ENCODE results near the gene DNAJC6. TPM values are rescaled to one million over a fixed set of nuclear protein-coding genes. Genes with fewer than 3 reads are reported as not detected.
A peak's percentile ranks its signal among the peaks of the same experiment; 100 is the strongest.

The DNAJC6 gene
- total RNA-seq, 4 donors from 2014 or later, result 0.99 to 3.6 (median 2.5) TPM

DNA sequence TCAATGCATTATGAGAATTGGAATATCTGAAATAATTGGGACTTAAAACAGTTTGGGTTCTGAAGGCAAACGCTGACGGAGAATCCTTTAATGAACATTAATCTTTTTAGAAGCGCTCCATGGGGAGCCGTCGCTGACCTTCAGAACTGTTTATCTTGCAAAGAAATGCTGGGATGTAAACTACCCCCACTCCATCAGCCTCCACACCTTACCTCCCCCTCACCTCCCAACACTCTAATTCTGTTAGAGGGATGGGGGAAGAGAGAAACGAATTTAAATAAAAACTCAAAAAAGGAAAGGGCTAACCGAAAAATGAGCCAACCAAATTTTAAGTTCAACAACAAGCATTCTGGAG is 44.1 kb upstream of the DNAJC6 start:
- intact Hi-C loops (cut with DNase I; ENCODE audit: low total_unique reads), result no loop called here
- H3K4me3 ChIP-seq (ENCODE audit: low read depth, poor library complexity, severe bottlenecking), result peak overlapping the region; percentile 31
- no peak for DNase-seq (ENCODE audit: low spot score in 2 of 2)
- TF ChIP-seq, protein P1, sequence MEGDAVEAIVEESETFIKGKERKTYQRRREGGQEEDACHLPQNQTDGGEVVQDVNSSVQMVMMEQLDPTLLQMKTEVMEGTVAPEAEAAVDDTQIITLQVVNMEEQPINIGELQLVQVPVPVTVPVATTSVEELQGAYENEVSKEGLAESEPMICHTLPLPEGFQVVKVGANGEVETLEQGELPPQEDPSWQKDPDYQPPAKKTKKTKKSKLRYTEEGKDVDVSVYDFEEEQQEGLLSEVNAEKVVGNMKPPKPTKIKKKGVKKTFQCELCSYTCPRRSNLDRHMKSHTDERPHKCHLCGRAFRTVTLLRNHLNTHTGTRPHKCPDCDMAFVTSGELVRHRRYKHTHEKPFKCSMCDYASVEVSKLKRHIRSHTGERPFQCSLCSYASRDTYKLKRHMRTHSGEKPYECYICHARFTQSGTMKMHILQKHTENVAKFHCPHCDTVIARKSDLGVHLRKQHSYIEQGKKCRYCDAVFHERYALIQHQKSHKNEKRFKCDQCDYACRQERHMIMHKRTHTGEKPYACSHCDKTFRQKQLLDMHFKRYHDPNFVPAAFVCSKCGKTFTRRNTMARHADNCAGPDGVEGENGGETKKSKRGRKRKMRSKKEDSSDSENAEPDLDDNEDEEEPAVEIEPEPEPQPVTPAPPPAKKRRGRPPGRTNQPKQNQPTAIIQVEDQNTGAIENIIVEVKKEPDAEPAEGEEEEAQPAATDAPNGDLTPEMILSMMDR (IDR thresholded peaks at IDR 0.05), result no peak
- TF ChIP-seq POLR2A (IDR thresholded peaks at IDR 0.05), result no peak
- WGBS, 2 donors, result 7 to 9% methylated on average over 7 of the region's 7 CpGs

DNA sequence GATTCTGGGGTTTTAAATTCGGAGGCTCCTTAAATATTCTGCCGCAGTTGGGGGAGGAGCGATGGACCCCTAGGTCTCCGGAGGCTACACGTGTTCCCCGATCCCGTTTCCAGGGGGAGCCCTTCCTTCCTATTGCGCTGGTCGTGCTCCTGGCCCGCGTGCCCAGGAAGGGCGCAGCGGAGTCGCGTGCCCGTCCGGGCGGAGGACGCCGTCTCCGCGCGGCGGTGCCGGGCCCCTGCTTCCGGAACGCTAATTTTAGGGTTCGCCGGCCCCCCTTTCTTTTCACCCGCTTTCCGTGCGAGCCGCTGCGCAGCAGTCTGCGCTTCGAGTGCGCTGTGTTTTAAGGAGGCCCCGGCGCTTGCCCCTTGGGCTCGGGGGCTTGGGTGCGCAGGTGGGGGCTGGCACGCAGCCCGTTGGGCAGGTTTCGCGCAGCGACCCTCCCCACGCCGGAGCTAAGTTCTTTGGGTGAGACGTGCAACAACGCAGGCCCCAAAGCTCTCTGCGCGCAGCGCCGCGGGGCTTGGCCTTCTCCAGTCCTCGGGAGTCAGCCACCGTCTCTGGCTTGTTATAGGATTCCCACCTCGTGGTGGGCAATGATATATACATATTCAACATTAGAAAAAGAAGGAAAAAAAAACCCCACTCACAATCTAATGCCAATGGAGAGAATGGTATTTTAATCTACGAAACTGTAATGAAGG is 43.5 kb upstream of the DNAJC6 start:
- 4 to 5% methylated on average over 36 to 59 of the region's 59 CpGs for whole genome bisulfite sequencing, 2 donors
- peak overlapping the region; percentile 31 for H3K4me3 ChIP-seq (ENCODE audit: low read depth, poor library complexity, severe bottlenecking)
- intact Hi-C loops (cut with DNase I; ENCODE audit: low total_unique reads), result no loop called here
- TF ChIP-seq, protein P1 (IDR thresholded peaks at IDR 0.05), result no peak
- no peak for TF ChIP-seq POLR2A (IDR thresholded peaks at IDR 0.05)
- no peak for DNase-seq (ENCODE audit: low spot score in 2 of 2)

DNA sequence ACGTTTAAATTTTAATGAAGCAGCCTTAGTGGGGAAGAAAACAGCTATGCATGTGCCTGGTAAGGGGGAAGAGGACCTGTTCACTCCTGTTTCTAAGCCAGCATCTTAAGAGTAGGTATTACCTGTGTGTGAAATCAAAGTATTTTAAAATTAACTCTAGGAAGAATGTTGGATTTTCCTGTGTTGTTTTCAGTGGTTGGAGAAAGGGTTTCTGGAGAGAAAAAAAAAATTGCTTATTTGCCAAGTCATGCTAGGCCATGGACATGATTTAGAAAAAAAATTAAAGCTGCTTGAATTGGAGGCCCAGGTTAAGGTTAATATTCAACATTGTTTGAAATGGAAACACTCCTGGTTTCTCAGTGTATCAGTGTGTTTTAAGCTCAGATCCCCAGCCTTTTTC is 42.9 kb upstream of the DNAJC6 start:
- intact Hi-C loops (cut with DNase I; ENCODE audit: low total_unique reads), result no loop called here
- H3K4me3 ChIP-seq (ENCODE audit: low read depth, poor library complexity, severe bottlenecking), result no peak overlapping the region
- WGBS, 2 donors, result 32% methylated on average over 1 of the region's 1 CpG
- no peak for DNase-seq (ENCODE audit: low spot score in 2 of 2)
- no peak for TF ChIP-seq POLR2A (IDR thresholded peaks at IDR 0.05)
- TF ChIP-seq, protein P1 (IDR thresholded peaks at IDR 0.05), result no peak

DNA sequence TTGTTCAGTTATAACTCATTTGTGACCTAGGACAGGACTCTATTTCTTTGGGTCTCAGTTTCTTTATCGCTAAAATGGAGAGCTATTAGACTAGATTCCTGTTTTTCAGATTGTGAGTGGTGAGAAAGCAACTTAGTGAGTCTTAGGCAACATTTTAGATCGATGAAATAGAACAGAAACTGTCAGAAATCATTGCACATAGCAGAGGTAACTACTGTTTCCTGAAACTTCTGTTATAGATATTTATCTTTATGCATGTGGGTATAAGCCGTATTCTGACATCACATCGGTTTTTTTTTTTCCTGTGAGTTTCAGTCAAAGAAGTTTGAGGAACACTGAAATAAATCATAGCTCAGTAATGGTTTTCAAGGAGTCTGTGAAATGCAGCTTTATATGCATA is 42.1 kb upstream of the DNAJC6 start:
- H3K4me3 ChIP-seq (ENCODE audit: low read depth, poor library complexity, severe bottlenecking), result no peak overlapping the region
- DNase-seq (ENCODE audit: low spot score in 2 of 2), result no peak
- 87 to 89% methylated on average over 4 of the region's 4 CpGs for WGBS, 2 donors
- TF ChIP-seq POLR2A (IDR thresholded peaks at IDR 0.05), result no peak
- TF ChIP-seq, protein P1 (IDR thresholded peaks at IDR 0.05), result no peak
- intact Hi-C loops (cut with DNase I; ENCODE audit: low total_unique reads), result no loop called here

DNA sequence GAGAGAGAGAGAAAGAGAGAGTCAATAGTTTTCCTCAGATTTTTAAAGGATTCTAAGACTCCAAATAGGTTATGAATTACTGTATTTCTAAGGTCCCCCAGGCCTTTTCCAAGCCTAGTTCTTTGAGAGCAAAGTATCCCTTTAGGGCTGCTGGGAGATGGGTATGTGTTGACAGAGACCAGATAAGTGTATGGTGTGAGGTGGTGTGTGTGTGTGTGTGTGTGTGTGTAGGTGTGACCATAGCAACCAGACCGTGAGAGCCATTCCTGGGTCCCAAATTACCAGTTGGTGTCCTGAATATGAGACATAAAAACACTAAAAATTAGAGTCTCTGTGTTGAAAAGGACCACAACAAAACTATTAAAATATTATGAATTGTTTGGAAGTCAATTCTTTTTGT is 41.7 kb upstream of the DNAJC6 start:
- DNase-seq (ENCODE audit: low spot score in 2 of 2), result no peak
- H3K4me3 ChIP-seq (ENCODE audit: low read depth, poor library complexity, severe bottlenecking), result no peak overlapping the region
- intact Hi-C loops (cut with DNase I; ENCODE audit: low total_unique reads), result no loop called here
- 88 to 90% methylated on average over 1 of the region's 1 CpG for WGBS, 2 donors
- TF ChIP-seq, protein P1 (IDR thresholded peaks at IDR 0.05), result no peak
- no peak for TF ChIP-seq POLR2A (IDR thresholded peaks at IDR 0.05)

DNA sequence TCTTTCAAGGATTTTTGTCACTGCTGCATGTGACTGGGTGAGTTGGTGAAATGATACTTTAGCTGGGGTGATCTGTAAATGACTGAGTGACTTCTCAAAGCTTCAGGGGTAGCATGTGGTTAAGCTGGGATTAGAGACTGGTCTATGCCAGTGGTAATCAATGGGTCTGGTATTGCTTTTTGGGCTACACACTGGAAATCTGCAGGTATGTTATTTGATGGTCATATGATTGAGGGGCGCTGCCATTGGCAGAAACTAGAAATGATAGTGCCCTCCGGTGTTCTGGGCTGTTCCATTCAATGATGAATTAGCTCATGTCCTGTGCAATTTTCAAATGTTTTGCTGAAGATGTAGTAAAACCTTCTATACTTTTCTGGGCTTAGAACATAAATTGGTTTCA is 39.7 kb upstream of the DNAJC6 start:
- no peak overlapping the region for H3K4me3 ChIP-seq (ENCODE audit: low read depth, poor library complexity, severe bottlenecking)
- intact Hi-C loops (cut with DNase I; ENCODE audit: low total_unique reads), result no loop called here
- 75 to 85% methylated on average over 2 of the region's 2 CpGs for WGBS, 2 donors
- TF ChIP-seq POLR2A (IDR thresholded peaks at IDR 0.05), result no peak
- TF ChIP-seq, protein P1 (IDR thresholded peaks at IDR 0.05), result no peak
- DNase-seq (ENCODE audit: low spot score in 2 of 2), result no peak
